Measurements from ENCODE around the gene GTF3C5. TPM values are rescaled to one million over a fixed set of nuclear protein-coding genes. Genes with fewer than 3 reads are reported as not detected.
"Not testable (repeated sequence)": the region's sequence is repeated elsewhere in the genome, so short reads cannot be mapped to it uniquely, and the experiment has no call there.

GTF3C5 gene
- total RNA-seq, 4 donors from 2014 or later = 32.6 to 54.2 (median 39.0) TPM

DNA sequence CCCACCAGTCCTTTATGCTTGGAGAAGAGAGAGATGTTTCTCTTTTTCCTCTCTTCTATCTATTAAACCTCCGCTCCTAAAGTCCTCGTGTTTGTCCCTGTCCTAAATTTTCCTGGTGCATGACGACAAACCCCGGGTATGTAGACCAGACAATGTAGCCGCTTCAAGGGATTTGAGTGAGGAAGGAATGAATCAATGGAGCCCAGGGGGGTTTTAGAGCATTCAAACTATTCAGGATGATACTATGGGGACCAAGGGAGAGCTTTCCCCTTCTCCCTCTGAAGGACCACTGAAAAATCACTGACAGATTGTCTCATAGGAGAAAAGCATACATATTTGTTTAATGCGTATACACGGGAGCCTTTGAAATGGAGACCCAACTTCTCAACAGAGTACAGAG lies 49.4 kb downstream of the GTF3C5 start:
- no peak for ATAC-seq (ENCODE audit: low FRiP score)

DNA sequence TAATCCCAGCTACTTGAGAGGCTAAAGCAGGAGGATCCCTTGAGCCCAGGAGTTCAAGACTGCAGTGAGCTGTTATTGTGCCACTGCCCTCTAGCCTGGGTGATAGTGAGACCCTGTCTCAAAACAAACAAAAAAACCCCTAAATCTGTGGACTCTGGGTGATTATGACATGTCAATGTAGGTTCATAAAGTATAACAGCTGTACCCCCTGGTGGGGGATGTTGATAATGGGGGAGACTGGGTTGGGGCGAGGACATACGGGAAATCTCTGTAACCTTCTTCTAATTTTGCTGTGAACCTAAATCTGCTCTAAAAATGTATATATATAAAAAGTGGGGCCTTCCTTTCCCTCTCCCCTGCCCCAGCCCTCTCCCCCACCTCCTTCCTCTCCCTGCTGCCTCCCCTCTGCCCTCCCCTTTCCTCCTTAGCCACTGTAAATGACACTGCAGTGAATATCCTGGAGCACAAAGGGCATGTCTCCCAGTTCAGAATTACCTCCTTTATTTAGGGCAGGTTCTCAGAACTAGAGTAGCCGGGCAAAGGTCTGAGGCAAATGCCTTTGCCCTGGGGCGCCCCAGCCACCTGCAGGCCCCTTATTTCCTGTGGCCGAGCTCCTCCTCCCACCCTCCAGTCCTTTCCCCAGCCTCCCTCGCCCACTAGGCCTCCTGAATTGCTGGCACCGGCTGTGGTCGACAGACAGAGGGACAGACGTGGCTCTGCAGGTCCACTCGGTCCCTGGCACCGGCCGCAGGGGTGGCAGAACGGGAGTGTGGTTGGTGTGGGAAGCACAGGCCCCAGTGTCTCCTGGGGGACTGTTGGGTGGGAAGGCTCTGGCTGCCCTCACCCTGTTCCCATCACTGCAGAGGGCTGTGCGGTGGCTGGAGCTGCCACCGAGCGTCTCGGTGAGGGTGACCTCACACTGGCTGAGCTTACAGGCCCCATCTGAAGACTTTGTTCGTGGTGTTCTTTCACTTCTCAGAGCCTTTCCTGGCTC lies 50.3 kb downstream of the GTF3C5 start:
- not testable (repeated sequence) for DNase-seq (ENCODE audit: low spot score); ATAC-seq (ENCODE audit: low FRiP score)

More for the DNA sequence above, 49.4 kb downstream of the GTF3C5 start:
- no peak for DNase-seq (ENCODE audit: low spot score)
- TF ChIP-seq, protein P1, sequence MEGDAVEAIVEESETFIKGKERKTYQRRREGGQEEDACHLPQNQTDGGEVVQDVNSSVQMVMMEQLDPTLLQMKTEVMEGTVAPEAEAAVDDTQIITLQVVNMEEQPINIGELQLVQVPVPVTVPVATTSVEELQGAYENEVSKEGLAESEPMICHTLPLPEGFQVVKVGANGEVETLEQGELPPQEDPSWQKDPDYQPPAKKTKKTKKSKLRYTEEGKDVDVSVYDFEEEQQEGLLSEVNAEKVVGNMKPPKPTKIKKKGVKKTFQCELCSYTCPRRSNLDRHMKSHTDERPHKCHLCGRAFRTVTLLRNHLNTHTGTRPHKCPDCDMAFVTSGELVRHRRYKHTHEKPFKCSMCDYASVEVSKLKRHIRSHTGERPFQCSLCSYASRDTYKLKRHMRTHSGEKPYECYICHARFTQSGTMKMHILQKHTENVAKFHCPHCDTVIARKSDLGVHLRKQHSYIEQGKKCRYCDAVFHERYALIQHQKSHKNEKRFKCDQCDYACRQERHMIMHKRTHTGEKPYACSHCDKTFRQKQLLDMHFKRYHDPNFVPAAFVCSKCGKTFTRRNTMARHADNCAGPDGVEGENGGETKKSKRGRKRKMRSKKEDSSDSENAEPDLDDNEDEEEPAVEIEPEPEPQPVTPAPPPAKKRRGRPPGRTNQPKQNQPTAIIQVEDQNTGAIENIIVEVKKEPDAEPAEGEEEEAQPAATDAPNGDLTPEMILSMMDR (IDR thresholded peaks at IDR 0.05) = no peak

DNA sequence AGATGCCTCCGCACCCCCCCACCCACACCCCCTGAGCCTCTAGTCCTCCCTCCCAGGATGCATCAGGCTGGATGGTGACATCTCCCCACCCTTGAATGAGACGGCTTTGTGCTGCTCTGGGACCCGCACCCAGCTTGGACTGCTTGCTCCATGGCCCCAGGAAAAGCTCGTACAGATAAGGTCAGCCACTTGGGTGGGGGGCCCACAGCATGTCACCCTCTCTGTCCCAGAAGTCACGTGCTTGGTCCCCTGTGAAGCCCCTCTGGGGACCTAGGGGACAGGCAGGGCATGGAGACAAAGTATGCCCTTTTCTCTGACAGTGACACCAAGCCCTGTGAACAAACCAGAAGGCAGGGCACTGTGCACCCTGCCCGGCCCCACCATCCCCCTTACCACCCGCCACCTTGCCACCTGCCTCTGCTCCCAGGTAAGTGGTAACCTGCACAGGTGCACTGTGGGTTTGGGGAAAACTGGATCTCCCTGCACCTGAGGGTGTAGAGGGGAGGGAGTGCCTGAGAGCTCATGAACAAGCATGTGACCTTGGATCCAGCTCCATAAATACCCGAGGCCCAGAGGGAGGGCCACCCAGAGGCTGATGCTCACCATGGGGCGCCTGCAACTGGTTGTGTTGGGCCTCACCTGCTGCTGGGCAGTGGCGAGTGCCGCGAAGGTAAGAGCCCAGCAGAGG lies 51.3 kb downstream of the GTF3C5 start:
- not testable (repeated sequence) for ATAC-seq (ENCODE audit: low FRiP score); DNase-seq (ENCODE audit: low spot score)

DNA sequence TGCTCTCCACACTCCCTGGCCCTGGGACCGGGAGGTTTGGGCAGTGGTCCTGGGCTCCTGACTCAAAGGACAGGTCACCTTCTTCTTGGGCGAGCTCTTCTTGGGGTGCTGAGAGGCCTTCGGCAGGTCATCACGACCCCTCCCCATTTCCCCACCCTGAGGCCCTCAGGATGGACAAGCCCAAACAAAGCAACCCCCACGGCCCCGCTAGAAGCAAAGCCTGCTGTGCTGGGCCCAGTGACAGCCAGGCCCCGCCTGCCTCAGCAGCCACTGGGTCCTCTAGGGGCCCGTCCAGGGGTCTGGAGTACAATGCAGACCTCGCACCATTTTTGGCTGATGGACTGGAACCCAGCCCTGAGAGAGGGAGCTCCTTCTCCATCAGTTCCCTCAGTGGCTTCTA lies 52.9 kb downstream of the GTF3C5 start:
- ATAC-seq (ENCODE audit: low FRiP score); DNase-seq (ENCODE audit: low spot score): not testable (repeated sequence)

DNA sequence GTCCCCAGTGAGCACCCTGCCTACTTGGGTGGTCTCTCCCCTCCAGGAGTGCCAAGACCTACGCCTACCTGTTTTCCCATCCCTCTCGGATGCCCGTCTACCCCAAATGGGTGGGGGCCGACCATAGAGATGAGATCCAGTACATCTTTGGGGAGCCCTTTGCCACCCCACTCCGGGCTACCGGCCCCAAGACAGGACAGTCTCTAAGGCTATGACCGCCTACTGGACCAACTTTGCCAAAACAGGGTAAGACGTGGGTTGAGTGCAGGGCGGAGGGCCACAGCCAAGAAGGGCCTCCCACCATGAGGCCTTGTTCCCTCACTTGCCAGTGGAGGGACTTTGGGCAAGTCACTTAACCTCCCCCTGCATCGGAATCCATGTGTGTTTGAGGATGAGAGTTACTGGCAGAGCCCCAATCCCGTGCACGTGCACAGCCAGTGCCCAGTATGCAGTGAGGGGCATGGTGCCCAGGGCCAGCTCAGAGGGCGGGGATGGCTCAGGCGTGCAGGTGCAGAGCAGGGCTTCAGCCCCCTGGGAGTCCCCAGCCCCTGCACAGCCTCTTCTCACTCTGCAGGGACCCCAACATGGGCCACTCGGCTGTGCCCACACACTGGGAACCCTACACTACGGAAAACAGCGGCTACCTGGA lies 55.5 kb downstream of the GTF3C5 start:
- ATAC-seq (ENCODE audit: low FRiP score) = not testable (repeated sequence)

DNA sequence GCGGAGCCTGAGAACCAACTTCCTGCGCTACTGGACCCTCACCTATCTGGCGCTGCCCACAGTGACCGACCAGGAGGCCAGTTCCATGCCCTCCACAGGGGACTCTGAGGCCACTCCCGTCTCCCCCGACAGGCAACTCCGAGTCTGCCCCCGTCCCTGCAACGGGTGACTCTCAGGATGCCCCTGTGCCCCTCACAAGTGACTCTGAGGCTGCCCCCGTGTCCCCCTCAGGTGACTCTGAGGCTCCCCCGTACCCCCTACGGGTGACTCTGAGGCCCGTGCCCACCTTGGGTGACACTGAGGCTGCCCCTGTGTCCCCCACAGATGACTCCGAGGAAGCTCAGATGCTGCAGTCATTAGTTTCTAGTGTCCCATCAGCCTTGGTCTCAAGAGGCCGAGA lies 56.1 kb downstream of the GTF3C5 start:
- DNase-seq (ENCODE audit: low spot score) = no peak
- TF ChIP-seq, protein P1 (IDR thresholded peaks at IDR 0.05) = no peak
- no peak for ATAC-seq (ENCODE audit: low FRiP score)

More for the DNA sequence above, 55.5 kb downstream of the GTF3C5 start:
- DNase-seq (ENCODE audit: low spot score) = not testable (repeated sequence)

DNA sequence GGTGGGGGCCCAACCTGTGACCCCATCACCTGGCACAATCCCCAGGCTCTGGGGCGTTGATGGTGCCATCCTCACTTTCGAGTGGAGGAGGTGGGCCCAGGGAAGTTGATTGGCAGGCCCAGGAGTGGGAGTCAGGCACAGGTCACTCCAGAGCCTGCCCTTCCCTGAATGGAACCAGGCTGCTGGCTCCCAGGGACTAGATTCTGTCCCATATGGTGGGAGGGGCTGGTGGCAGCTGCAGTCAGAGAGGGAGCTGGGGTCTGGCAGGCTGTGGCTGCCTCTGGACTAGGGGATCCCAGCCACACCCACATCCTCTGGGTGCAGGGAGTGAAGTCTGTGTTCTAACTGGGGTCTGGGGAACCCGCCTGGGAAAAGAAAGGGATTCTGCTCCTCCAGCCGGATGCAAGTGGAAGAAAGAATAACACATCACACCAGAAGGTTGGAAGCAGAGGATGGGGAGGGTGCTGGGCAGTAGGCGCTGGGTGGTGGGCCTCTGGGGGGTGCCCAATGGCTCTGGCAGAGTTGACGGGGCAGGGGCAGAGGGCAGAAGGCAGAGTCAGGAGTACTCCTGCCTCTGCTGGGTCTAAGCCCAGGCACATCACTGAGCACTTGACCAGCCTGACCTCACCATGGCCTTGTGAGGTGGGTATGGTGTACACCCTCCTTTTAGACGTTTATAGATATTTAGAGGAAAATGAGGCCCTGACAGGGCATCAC lies 56.8 kb downstream of the GTF3C5 start:
- DNase-seq (ENCODE audit: low spot score) (no peak), ATAC-seq (ENCODE audit: low FRiP score) (no peak)
- TF ChIP-seq, protein P1 (IDR thresholded peaks at IDR 0.05) = no peak

DNA sequence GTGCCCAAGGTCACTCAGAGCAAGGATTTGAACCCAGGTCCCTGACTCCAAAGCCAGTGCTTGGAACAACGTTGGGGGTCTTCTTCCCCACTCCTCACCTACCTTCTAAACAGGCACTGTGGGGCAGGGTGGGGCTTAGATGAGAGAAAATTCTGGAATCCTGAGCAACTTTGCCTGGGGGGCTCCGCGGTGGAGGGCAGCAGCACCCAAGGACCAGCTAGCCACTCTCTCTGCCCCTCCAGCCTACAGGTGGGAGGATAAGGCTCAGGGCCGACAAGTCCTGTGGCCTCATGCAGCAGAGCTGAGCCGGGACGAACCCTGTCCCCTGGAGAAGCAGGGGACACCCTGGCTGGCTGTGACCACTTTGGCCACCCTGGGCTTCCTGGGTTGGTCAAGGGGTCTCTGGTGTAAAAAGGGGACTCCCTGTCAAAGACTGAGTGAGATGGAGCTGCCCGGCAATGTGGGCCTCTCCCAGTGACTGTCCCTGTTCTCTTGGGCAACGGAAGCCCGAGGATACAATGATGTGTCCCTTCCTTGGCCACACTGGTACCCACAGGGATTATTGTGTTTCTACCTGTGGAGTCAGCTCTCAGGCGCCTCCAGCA lies 57.5 kb downstream of the GTF3C5 start:
- TF ChIP-seq, protein P1 (IDR thresholded peaks at IDR 0.05) = no peak
- DNase-seq (ENCODE audit: low spot score) (no peak), ATAC-seq (ENCODE audit: low FRiP score) (no peak)
